Measurements from ENCODE around the gene CIAPIN1.

CIAPIN1 gene
- total RNA-seq, result 12.8 to 38.8 reads per million in 2 donors

DNA sequence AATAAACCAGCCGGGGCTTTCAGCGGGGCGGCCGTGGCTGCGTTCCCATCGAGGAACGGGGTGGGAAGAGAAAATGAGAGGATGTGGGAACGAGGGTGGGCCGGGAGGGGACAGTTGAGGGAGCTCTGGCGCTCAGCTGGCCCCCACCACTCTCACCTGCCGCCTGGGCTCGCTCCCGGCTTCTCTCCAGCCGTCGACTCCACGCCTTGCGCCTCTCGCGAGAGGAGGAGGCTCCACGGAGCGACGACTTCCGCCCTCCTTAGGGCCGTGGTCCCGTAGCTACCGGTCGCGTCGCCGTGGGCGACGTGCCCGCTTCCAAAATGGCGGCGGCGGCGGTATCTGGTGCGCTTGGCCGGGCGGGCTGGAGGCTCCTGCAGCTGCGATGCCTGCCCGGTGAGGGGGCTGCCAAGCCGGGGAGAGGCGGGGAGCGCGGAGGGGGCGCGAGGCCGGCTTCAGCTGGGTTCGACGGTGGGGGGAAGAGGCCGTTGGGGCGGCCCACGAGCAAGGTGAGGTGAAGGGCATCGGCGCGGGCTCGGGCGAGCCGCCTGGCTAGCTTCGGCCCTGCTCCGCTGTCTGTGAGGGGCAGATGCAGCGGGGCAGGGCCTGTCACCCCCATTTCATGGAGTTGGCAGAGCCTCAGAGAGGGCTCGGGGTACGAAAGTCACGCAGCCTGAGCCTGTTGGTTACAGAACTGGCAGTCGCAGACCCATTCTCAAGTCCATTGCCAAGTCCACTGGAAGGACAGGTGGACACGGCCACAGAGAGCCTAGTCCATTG, at the start of gene CIAPIN1, which contains the start of gene COQ9:
Gene CIAPIN1, minus strand, starts transcription at position 200 of the 777 bp plus-strand sequence. CDS start 6,457 bp downstream, outside the sequence.
Gene COQ9, plus strand, starts transcription at position 294 of the 777 bp plus-strand sequence. Its CDS starts 27 bp downstream, at position 321.
- peak; percentile 90 for DNase-seq

DNA sequence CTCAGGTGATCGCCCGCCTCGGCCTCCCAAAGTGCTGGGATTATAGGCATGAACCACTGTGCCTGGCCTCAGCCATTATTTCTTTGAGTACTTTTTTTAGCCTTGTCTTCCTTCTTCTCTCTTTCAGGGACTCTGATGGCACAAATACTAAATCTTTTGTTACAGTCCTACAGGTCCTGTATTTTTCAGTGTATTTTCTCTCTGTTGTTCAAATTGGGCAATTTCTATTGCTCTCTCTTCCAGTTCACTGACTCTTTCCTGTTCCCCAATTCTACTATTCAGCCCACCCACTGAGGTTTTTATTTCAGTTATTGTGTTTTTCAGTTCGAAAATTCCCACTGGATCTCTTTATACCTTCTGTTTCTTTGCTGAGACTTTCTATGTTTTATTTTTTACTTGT, 46.6 kb upstream of the CIAPIN1 start:
- no peak for DNase-seq

DNA sequence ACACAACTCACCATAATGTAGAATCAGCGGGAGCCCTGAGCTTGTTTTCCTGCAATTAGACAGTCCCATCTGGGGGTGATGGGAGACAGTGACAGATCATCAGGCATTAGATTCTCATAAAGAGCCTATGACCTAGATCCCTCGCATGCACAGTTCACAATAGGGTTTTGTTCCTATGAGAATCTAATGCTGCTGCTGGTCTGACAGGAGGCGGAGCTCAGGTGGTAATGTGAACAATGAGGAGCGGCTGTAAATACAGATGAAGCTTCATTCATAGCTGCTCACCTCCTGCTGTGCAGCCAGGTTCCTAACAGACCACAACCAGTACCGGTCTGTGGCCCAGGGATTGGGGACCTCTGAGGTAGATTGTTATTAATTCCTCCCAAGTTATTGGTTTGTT, 42.0 kb upstream of the CIAPIN1 start:
- no peak for DNase-seq

- DNase-seq, result no peak
These were observed 40.0 kb upstream of the CIAPIN1 start for GRCh38 chr16:57486858-57487834.

DNA sequence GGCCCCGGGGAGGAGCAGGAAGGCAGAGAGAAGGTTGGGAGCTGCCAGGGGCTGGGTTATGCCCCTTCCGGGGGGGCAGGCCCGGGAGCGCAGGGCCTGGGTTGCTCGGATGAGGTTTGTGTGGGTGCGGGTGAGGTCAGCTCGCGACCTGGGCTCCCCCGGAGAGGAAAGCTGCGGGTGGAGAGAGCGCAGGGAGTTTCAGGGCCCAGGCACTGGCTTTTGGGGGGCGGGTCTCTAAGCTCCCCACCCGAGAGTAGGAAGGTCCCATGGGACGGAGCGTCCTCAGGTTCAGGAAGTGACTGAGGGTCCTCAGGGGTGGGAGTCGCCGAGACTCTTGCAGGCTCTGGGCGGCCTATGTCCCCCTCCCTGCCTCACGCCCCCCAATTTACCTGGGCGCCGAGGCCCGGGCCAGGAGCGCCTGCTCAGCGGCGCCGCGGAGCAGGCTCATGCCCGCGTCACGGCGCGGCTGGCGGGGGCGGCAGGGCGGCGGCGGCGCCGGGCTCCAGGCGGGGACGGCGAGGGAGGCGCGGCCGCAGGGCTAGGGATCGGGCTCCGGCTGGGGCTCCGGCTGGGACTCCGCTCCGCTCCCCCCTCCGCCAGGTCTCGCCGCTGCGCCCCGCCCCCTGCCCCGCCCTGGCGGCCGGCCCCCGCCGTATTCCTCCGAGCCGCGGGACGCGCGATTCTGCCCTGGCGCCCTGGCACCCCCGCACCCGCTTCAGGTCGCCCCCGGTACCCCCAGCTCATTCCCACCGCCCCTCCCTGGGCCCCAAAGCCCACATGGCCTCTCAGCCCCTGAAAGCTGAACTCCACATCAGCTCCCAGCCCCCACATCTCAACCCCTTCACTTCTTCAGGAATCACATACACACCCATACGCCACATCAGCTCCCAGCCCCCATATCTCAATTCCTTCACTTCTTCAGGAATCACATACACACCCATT, 39.0 kb upstream of the CIAPIN1 start, which contains the start of gene DOK4:
Gene DOK4, minus strand, starts transcription at position 578 of the 942 bp plus-strand sequence. CDS start 6,986 bp downstream, outside the sequence.
- DNase-seq, result peak; percentile 78

- DNase-seq, result no peak
These were observed 38.1 kb upstream of the CIAPIN1 start for GRCh38 chr16:57485091-57485915.

DNA sequence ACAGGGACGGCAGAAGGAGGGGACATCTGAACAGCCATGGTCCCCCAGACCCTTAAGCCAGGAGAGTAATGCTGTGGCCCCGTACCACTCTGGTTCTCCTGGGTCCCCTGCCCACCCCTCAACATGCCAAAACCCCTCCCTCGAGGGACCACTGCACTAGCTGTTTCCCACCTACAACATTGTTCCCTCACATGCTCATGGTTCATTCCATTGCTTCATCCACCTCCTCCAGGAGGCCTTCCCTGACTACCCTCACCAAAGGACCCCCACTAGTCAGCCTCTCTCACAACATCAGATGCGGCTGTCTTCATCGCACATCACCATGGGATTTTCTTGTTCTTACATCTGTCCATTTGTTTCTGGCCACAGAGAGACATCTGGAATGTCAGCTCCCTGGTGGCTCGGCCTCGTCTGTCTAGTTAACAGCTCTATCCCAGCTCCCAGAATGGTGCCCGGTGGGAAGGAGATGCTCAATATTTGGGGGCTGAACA, 37.4 kb upstream of the CIAPIN1 start:
- DNase-seq, result no peak

DNA sequence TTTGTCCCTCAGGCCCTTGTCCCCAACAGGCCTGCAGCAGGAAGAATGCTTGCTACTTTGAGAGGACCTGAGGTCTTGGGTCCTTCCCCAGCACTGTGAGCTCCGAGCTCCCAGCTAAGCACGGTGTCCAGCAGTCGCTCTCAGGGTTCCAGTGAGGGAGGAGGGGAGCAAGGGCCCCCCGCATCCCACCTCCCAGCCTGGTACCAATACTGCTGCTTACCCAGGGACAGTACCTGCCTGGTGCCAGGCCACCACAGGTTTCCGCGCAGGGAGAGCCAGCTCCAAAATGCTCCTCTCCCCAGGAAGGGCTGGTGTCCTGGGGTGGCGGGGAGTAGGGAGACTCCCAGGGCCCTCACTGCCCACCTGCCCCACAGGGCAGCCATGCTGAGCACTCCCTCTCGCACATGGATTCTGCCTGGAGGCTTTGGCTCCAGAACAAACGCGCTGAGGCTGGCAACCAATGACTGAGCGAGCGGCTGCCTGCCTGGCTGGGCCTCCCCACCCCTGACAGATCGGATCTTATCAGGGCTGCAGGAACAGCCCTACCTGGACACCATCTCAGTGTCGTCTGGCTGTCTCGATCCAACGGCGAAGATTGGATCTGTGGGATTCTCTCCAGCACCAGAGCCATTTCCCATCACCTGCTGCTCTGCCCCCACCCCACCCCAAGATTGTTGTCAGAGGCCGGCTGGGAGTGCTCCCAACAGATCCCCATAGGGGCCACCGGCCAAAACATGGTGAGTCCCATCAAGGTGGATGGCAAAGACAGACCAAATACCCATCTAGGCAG, 36.7 kb upstream of the CIAPIN1 start:
- no peak for DNase-seq

DNA sequence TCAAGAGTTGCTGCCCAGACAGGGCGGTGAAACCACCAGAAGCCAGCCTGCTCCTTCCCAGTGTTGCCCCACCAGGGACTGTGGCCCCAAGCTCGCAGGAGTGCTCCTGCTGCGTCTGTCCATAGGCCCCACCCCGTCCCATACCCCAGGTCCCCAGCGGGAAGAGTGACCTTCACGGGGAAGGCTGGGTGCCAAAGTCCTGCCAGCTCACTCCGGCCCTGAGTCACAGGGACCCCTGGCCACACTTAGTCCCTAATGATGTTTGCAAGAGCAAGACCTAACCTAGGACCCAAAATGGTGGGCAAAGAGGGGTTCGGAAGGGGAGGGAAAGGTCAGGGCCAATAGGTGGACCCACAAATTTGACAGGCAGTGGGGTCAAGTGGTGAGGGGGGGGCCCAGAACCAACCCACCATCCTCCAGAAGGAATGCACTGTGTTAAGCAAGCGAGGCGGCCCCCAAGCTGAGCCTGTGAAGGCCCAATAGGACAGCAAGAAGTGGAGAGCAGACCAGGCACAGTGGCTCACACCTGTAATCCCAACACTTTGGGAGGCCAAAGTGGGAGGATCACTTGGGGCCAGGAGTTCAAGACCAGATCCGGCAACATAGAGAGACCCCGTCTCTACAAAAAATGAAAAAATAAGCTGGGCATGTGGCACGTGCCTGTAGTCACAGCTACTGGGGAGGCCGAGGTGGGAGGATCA, 35.8 kb upstream of the CIAPIN1 start:
- DNase-seq, result no peak

- no peak for DNase-seq
These were observed 34.2 kb upstream of the CIAPIN1 start for GRCh38 chr16:57481421-57481820.

- no peak for DNase-seq
These were observed 33.6 kb upstream of the CIAPIN1 start for GRCh38 chr16:57480754-57481230.

DNA sequence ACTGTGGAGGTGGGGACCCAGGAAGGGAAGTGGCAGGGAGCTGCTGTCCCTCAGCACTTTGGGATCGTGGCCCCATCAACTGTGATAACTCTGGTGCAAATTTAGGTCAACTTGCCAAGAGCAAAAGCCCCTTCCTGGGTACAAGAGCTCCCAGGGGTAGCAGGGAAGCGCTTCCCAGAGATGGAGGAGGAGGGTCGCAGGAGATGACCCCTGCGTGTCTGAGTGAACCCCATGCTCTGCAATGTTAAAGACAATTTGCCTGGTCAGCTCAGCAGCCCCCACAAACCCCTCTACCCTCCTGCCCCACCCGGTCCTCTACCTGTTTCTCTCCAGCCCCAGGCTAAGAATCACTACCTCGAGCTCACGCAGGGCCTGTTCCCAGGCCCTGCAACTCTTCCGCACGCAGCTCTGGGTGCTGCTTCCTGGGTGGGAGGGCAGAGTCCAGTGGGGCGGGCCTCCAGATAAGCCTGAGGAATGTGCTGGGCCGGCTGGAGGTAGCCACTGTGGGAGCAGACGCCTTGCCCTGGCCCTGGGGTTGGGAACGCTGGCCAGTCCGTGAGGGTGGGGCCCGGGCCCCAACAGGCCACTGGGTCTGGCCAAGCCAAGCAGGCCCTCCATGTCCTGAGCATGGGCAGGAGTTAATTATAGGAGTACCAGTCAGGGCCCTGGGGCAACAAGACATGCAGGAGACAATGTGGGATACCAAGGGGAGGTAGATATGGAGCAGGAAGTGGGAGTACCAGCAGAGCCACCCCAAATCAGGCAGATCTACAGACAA, 33.0 kb upstream of the CIAPIN1 start:
- DNase-seq, result no peak

GRCh38 chr16:57479205-57479975, 32.2 kb upstream of the CIAPIN1 start:
- no peak for DNase-seq

DNA sequence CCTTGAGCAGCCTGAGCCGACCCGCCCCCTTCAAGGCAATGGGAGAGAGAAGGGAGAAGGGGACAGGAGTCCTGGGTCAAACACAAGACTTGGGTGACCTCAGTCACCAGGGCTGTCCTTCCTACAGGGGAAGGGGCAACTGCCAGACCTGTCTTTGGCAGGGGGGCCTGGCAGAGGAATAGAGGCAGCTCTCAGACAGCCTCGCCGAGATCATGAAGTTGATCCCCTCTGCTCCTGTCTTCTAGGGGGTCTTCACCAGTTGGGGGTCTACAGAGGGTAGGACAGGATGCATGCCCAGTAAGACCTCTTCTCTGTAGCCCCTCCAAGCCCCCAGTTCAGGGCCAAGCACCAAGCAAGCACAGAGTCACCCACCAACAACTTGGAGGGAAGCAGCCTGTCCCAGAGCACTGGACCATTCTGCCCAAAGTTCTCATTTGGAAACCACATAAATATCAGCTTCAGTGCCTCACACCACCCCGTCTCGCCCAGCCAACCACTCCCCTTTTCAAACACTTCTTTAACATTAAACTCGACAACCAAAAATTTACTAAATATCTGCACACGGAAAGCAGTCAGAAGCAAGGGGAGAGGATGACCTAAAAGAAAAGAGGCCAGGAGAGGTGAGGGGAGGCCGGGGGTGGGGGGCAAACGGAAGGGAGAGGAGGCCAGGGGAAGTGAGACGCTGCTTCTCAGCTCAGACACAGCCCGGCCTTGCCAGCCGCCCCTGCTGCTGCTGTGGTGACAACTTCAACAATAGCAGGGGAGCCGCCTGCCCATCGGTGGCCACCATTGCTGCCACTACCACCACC, 31.4 kb upstream of the CIAPIN1 start:
- DNase-seq, result no peak

DNA sequence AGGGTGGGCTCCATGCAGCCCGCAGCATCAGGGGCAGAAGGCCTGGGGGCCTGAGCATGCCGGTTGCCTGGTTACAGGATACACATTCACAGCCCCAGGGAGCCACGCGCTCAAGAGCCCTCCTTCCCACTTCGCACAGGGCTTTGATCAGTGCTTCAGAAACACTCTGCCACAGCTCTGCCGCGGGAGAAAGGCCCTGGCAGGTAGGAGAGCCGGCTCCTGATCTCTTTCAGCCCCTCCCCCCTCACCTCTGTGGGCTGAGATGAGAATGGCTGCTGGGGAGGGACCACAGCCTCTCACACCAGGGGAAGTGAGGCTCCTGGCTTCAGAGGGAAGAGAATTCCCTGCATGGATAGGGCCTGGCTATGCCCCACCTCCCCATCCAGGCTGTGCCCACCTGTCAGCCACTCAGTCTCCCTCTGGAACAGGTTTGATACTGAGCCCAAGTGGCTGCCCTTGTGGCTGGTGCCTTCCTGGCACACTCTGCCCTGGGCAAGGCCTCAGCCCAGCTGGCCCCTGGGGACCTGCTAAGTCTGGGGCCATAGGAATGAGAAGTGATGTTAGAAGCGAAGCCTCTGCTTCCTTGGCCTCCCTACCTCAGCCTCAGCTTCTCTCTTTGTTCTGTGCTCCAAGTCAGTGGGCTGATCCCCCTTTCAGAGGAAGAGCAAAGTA, 30.5 kb upstream of the CIAPIN1 start:
- no peak for DNase-seq

Data from T-helper 9 cell (primary cell).